ENCODE data around the gene SPOCK2.

The SPOCK2 gene

DNA sequence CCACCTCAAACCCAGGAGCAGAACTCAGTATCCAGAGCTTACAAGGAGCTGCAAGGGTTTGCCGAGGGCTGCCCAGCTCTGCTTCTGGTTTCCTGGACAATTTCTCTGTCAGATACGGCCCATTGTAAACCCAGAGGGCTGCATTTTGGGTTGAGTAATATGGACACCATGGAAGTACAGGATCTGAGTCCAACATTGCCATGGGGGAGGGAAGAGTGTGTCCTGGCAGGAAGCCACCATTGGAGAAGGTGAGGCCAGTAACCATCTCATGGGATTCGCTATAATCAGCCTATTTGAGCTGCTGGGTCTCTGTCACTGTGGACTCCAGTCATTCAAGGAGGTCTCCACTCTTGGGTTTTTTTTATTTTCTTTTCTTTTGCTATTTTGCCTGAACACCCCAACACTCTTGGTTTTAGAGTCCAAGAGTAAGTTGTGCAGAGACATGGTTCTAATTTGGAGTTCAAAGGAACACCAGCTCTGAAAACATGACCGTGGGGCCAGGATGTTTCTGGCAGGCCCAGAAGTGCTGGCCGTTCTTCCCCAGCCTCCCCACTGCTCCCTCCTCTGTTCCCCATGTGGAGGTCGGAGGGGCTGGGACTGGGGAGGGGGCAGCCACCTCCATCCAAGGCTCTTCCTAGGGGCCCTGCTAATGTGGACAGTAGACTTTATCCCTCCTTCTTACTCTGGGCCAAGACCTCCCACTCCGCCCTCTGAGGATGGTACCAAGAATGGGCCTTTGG is 77.9 kb downstream of the SPOCK2 start:
- DNase-seq (ENCODE audit: low spot score): no peak

- peak; percentile 80 for DNase-seq (ENCODE audit: low spot score)
These were observed 78.8 kb downstream of the SPOCK2 start for GRCh38 chr10:72009425-72010081.

GRCh38 chr10:72009051-72009424 is 79.3 kb downstream of the SPOCK2 start:
- no peak for DNase-seq (ENCODE audit: low spot score)
